K562 (cell line): ENCODE data around the gene NEU1. TPM values are rescaled to one million over a fixed set of nuclear protein-coding genes. Genes with fewer than 3 reads are reported as not detected.

Experiments
- ARHGAP35 ChIP-seq: fragments of 450-650 bp; IDR thresholded peaks from 2 replicates; pipeline ENCODE4 v1.6.1; 2018; ENCODE audit not compliant: partially characterized antibody
- ARID2 ChIP-seq: fragments of 450-650 bp; IDR thresholded peaks from 2 replicates; pipeline ENCODE4 v1.6.1; 2017; ENCODE audit warnings: antibody characterized with exemption, mild to moderate bottlenecking
- DPF2 ChIP-seq: fragments of 450-650 bp; IDR thresholded peaks from 2 replicates; pipeline ENCODE4 v1.6.1; 2016
- KDM5B ChIP-seq: fragments of 200-600 bp; sonication (generic); IDR thresholded peaks from 2 replicates; pipeline ENCODE4 v1.6.1; 2012; ENCODE audit warnings: low read depth, mild to moderate bottlenecking, moderate library complexity, low read length, control low read depth, inconsistent platforms; ENCODE audit not compliant: insufficient replicate concordance
- LCOR ChIP-seq: sonication (generic); formaldehyde crosslinking; IDR thresholded peaks from 2 replicates; pipeline ENCODE4 v1.8.0; 2022; ENCODE audit warnings: mild to moderate bottlenecking, missing genetic modification reagents
- MAFG ChIP-seq: fragments of 450-650 bp; conservative IDR thresholded peaks from 2 replicates; pipeline ENCODE4 v1.6.1; 2016; ENCODE audit warnings: missing genetic modification characterization, missing compliant biosample characterization
- MTA1 ChIP-seq: fragments of 450-650 bp; IDR thresholded peaks from 2 replicates; pipeline ENCODE4 v1.6.1; 2017; ENCODE audit warnings: borderline replicate concordance
- RBM34 ChIP-seq: fragments of 200-400 bp; formaldehyde crosslinking; IDR thresholded peaks from 2 replicates; pipeline ENCODE4 v1.6.1; 2018; ENCODE audit warnings: low read length, borderline replicate concordance; ENCODE audit not compliant: insufficient read depth
- SREBF2 ChIP-seq: sonication (generic); formaldehyde crosslinking; IDR thresholded peaks from 2 replicates; pipeline ENCODE4 v1.4.0; 2020; ENCODE audit warnings: mild to moderate bottlenecking, missing genetic modification reagents
- TAF15 ChIP-seq: fragments of 200-400 bp; formaldehyde crosslinking; IDR thresholded peaks from 2 replicates; pipeline ENCODE4 v1.6.1; 2017; ENCODE audit warnings: mild to moderate bottlenecking, low read depth, low read length, moderate library complexity
- ZFX ChIP-seq: sonication (generic); formaldehyde crosslinking; IDR thresholded peaks from 2 replicates; pipeline ENCODE4 v1.8.0; 2022; ENCODE audit warnings: mild to moderate bottlenecking, missing genetic modification reagents, moderate library complexity
- ZNF23 ChIP-seq: fragments of 250-450 bp; sonication (Bioruptor Pico); IDR thresholded peaks from 2 replicates; pipeline ENCODE4 v1.4.0; 2020; ENCODE audit warnings: mild to moderate bottlenecking
- ZNF444 ChIP-seq: fragments of 250-450 bp; sonication (Bioruptor Pico); IDR thresholded peaks from 2 replicates; pipeline ENCODE4 v1.4.0; 2020; ENCODE audit warnings: mild to moderate bottlenecking, moderate library complexity
- ZNF584 ChIP-seq: fragments of 200-800 bp; sonication (Bioruptor generic); IDR thresholded peaks from 2 replicates; pipeline ENCODE4 v1.6.1; 2016; ENCODE audit warnings: low read depth, mild to moderate bottlenecking, missing genetic modification characterization, missing compliant biosample characterization
- ZNF780A ChIP-seq: fragments of 250-450 bp; sonication (Bioruptor Pico); IDR thresholded peaks from 2 replicates; pipeline ENCODE4 v1.5.0; 2021; ENCODE audit warnings: mild to moderate bottlenecking
- polyA plus RNA-seq, 8 experiments: library from polyadenylated mRNA; depleted of rRNA in 4 of 8; stranded (reverse) in 5 of 8; unstranded in 3 of 8; fragments of >200 nt; fragmentation: Nextera tagmentation in 2 of 8; fragmentation: Illumina TruSeq in 1 of 8; extraction: Ambion mirVana in 2 of 8; extraction: Trizol in 1 of 8; gene quantifications; 2 replicates each; pipeline versions ENCODE4 v1.2.1 to v1.2.3, GENCODE V29; 2011 to 2014; ENCODE audit warnings: inconsistent platforms in 1 of 8, missing spikeins in 1 of 8
- total RNA-seq, 7 experiments: library from RNA; depleted of rRNA in 6 of 7; stranded (reverse); fragments of >200 nt in 6 of 7; fragmentation: Illumina TruSeq in 2 of 7; extraction: Trizol in 2 of 7; gene quantifications; 2 replicates each; pipeline versions ENCODE4 v1.2.1 to v1.2.3, GENCODE V29; 2011 to 2021; ENCODE audit warnings: low replicate concordance in 1 of 7
- TF ChIP-seq, protein P1 (sequence below): sonication (generic); formaldehyde crosslinking; IDR thresholded peaks from 2 replicates; pipeline ENCODE4 v1.8.0; 2022; ENCODE audit warnings: missing genetic modification reagents, mild to moderate bottlenecking, moderate library complexity, borderline replicate concordance
- TF ChIP-seq, protein P2 (sequence below): sonication (generic); formaldehyde crosslinking; IDR thresholded peaks from 2 replicates; pipeline ENCODE4 v1.8.0; 2022; ENCODE audit warnings: missing genetic modification reagents, mild to moderate bottlenecking, borderline replicate concordance
- TF ChIP-seq, protein P3 (sequence below), 2 experiments: fragments of 450-650 bp; IDR thresholded peaks; 2 replicates each; pipeline ENCODE4 v1.6.1; 2018; ENCODE audit warnings: mild to moderate bottlenecking in 2 of 2, low read depth in 1 of 2; ENCODE audit not compliant: partially characterized antibody in 2 of 2

Gene NEU1
- total and polyA plus RNA-seq, 9 of the 15 experiments (the other 6 are each of a cell fraction or from before 2014, with no cell fraction given): 14.8 to 67.8 (median 51.0) TPM

DNA sequence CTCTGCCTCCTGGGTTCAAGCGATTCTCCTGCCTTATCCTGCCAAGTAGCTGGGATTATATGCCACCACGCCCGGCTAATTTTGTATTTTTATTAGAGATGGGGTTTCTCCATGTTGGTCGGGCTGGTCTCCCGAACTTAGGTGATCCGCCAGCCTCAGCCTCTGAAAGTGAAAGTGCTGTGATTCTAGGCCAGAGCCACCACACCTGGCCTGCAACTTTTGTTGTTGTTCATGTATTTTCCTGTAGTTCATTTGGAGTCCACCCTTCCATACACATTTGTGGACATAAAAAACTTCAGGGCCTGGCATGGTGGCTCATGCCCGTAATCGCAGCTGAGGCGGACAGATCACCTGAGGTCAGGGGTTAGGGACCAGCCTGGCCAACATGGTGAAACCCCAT, 20.6 kb downstream of the NEU1 start (continued):
- TF ChIP-seq MTA1 (no peak), ARHGAP35 (no peak), ZNF444 (CRISPR knock-in tag) (no peak), KDM5B (peak; percentile 41), RBM34 (no peak), DPF2 (no peak), ARID2 (no peak), MAFG (tag) (no peak), LCOR (CRISPR knock-in tag) (no peak), ZNF23 (CRISPR knock-in tag) (no peak), ZFX (peak; percentile 18; the same call in 1 of the 2 replicates), ZNF780A (no peak), TAF15 (no peak), ZNF584 (CRISPR knock-in tag) (no peak), SREBF2 (CRISPR knock-in tag) (no peak)
- TF ChIP-seq, protein P1, sequence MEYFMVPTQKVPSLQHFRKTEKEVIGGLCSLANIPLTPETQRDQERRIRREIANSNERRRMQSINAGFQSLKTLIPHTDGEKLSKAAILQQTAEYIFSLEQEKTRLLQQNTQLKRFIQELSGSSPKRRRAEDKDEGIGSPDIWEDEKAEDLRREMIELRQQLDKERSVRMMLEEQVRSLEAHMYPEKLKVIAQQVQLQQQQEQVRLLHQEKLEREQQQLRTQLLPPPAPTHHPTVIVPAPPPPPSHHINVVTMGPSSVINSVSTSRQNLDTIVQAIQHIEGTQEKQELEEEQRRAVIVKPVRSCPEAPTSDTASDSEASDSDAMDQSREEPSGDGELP: no peak
- TF ChIP-seq, protein P2, sequence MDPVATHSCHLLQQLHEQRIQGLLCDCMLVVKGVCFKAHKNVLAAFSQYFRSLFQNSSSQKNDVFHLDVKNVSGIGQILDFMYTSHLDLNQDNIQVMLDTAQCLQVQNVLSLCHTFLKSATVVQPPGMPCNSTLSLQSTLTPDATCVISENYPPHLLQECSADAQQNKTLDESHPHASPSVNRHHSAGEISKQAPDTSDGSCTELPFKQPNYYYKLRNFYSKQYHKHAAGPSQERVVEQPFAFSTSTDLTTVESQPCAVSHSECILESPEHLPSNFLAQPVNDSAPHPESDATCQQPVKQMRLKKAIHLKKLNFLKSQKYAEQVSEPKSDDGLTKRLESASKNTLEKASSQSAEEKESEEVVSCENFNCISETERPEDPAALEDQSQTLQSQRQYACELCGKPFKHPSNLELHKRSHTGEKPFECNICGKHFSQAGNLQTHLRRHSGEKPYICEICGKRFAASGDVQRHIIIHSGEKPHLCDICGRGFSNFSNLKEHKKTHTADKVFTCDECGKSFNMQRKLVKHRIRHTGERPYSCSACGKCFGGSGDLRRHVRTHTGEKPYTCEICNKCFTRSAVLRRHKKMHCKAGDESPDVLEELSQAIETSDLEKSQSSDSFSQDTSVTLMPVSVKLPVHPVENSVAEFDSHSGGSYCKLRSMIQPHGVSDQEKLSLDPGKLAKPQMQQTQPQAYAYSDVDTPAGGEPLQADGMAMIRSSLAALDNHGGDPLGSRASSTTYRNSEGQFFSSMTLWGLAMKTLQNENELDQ (CRISPR knock-in tag): 0 out of 2 replicates have a peak, but pooled peaks have one; percentile 68
- TF ChIP-seq, protein P3, sequence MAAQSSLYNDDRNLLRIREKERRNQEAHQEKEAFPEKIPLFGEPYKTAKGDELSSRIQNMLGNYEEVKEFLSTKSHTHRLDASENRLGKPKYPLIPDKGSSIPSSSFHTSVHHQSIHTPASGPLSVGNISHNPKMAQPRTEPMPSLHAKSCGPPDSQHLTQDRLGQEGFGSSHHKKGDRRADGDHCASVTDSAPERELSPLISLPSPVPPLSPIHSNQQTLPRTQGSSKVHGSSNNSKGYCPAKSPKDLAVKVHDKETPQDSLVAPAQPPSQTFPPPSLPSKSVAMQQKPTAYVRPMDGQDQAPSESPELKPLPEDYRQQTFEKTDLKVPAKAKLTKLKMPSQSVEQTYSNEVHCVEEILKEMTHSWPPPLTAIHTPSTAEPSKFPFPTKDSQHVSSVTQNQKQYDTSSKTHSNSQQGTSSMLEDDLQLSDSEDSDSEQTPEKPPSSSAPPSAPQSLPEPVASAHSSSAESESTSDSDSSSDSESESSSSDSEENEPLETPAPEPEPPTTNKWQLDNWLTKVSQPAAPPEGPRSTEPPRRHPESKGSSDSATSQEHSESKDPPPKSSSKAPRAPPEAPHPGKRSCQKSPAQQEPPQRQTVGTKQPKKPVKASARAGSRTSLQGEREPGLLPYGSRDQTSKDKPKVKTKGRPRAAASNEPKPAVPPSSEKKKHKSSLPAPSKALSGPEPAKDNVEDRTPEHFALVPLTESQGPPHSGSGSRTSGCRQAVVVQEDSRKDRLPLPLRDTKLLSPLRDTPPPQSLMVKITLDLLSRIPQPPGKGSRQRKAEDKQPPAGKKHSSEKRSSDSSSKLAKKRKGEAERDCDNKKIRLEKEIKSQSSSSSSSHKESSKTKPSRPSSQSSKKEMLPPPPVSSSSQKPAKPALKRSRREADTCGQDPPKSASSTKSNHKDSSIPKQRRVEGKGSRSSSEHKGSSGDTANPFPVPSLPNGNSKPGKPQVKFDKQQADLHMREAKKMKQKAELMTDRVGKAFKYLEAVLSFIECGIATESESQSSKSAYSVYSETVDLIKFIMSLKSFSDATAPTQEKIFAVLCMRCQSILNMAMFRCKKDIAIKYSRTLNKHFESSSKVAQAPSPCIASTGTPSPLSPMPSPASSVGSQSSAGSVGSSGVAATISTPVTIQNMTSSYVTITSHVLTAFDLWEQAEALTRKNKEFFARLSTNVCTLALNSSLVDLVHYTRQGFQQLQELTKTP (IDR thresholded peaks at IDR 0.05; ENCODE audit: low read depth in 1 of 2, partially characterized antibody in 2 of 2): no peak
- TF ChIP-seq, all 486 proteins: peak for 6
